KOPT-K1 (cell line): Measurements from ENCODE around the gene ERP27.

Source experiments
- H3K27ac ChIP-seq: fragments of 200-600 bp; sonication (generic); 2 replicates; pipeline ENCODE4 v1.5.1; 2016; ENCODE audit warnings: antibody characterized with exemption, mild to moderate bottlenecking, low read depth, low read length; ENCODE audit not compliant: poor library complexity, severe bottlenecking
- H3K36me3 ChIP-seq: fragments of 200-600 bp; sonication (generic); 2 replicates; pipeline ENCODE4 v1.5.1; 2017; ENCODE audit warnings: antibody characterized with exemption, mild to moderate bottlenecking, low read length, moderate library complexity; ENCODE audit not compliant: insufficient read depth
- H3K9me3 ChIP-seq: fragments of 200-600 bp; sonication (generic); 2 replicates; pipeline ENCODE4 v1.5.1; 2017; ENCODE audit warnings: antibody characterized with exemption, low read length, mild to moderate bottlenecking; ENCODE audit not compliant: insufficient read depth, poor library complexity, severe bottlenecking

The ERP27 gene

GRCh38 chr12:14953752-14954151, 15.4 kb upstream of the ERP27 start:
- H3K27ac ChIP-seq = peak overlapping the region; percentile 94
- H3K36me3 ChIP-seq = peaks cover 90% of the 10 kb centered on the region
- no peaks in the 10 kb centered on the region for H3K9me3 ChIP-seq

GRCh38 chr12:14952299-14952921, 14.1 kb upstream of the ERP27 start:
- Histone ChIP-seq H3K36me3 (peaks cover 90% of the 10 kb centered on the region), H3K27ac (peak overlapping the region; percentile 94), H3K9me3 (no peaks in the 10 kb centered on the region)

- H3K36me3 ChIP-seq = peaks cover 90% of the 10 kb centered on the region
Observed at GRCh38 chr12:14951851-14952250, 13.5 kb upstream of the ERP27 start.

GRCh38 chr12:14950982-14951746, 12.8 kb upstream of the ERP27 start:
- H3K27ac ChIP-seq = peak overlapping the region; percentile 94

More at GRCh38 chr12:14951851-14952250, 13.5 kb upstream of the ERP27 start:
- Histone ChIP-seq H3K9me3 (no peaks in the 10 kb centered on the region), H3K27ac (peak overlapping the region; percentile 94)

GRCh38 chr12:14950421-14950820, 12.1 kb upstream of the ERP27 start:
- H3K9me3 ChIP-seq = no peaks in the 10 kb centered on the region
- H3K36me3 ChIP-seq = peaks cover 90% of the 10 kb centered on the region
- H3K27ac ChIP-seq = peak overlapping the region; percentile 94

More at GRCh38 chr12:14950982-14951746, 12.8 kb upstream of the ERP27 start:
- Histone ChIP-seq H3K9me3 (no peaks in the 10 kb centered on the region), H3K36me3 (peaks cover 90% of the 10 kb centered on the region)

- Histone ChIP-seq H3K27ac (peak overlapping the region; percentile 94), H3K36me3 (peaks cover 97% of the 10 kb centered on the region)
Observed at GRCh38 chr12:14949631-14950030, 11.3 kb upstream of the ERP27 start.

GRCh38 chr12:14948672-14949071, 10.3 kb upstream of the ERP27 start:
- no peaks in the 10 kb centered on the region for H3K9me3 ChIP-seq
- peaks cover 96% of the 10 kb centered on the region for H3K36me3 ChIP-seq
- peak overlapping the region; percentile 94 for H3K27ac ChIP-seq

More at GRCh38 chr12:14949631-14950030, 11.3 kb upstream of the ERP27 start:
- H3K9me3 ChIP-seq = no peaks in the 10 kb centered on the region

GRCh38 chr12:14946861-14947260, 8.5 kb upstream of the ERP27 start:
- Histone ChIP-seq H3K9me3 (no peaks in the 10 kb centered on the region), H3K27ac (peak overlapping the region; percentile 94), H3K36me3 (peaks cover 98% of the 10 kb centered on the region)

- peaks cover 98% of the 10 kb centered on the region for H3K36me3 ChIP-seq
- H3K27ac ChIP-seq = peak overlapping the region; percentile 94
Observed at GRCh38 chr12:14946162-14946561, 7.8 kb upstream of the ERP27 start.

GRCh38 chr12:14942196-14942931, 4.0 kb upstream of the ERP27 start:
- Histone ChIP-seq H3K27ac (no peak overlapping the region), H3K36me3 (peaks cover 99% of the 10 kb centered on the region), H3K9me3 (no peaks in the 10 kb centered on the region)

More at GRCh38 chr12:14946162-14946561, 7.8 kb upstream of the ERP27 start:
- no peaks in the 10 kb centered on the region for H3K9me3 ChIP-seq

- no peaks in the 10 kb centered on the region for H3K9me3 ChIP-seq
- H3K36me3 ChIP-seq = peaks cover 99% of the 10 kb centered on the region
- no peak overlapping the region for H3K27ac ChIP-seq
Observed at GRCh38 chr12:14941369-14941768, 3.0 kb upstream of the ERP27 start.

- peaks cover 100% of the 10 kb centered on the region for H3K36me3 ChIP-seq
- H3K9me3 ChIP-seq = no peaks in the 10 kb centered on the region
- no peak overlapping the region for H3K27ac ChIP-seq
Observed at GRCh38 chr12:14937689-14938088, 648 bp downstream of the ERP27 start.

- Histone ChIP-seq H3K36me3 (peaks cover 100% of the 10 kb centered on the region), H3K27ac (no peak overlapping the region), H3K9me3 (no peaks in the 10 kb centered on the region)
Observed at GRCh38 chr12:14937014-14937413, 1.3 kb downstream of the ERP27 start.

- H3K9me3 ChIP-seq = no peaks in the 10 kb centered on the region
- peaks cover 100% of the 10 kb centered on the region for H3K36me3 ChIP-seq
- H3K27ac ChIP-seq = no peak overlapping the region
Observed at GRCh38 chr12:14936224-14936861, 2.0 kb downstream of the ERP27 start.

- H3K9me3 ChIP-seq = no peaks in the 10 kb centered on the region
- peaks cover 99% of the 10 kb centered on the region for H3K36me3 ChIP-seq
- H3K27ac ChIP-seq = no peak overlapping the region
Observed at GRCh38 chr12:14935031-14935430, 3.3 kb downstream of the ERP27 start.
